ENCODE data around the gene LRP6.

LRP6 gene

DNA sequence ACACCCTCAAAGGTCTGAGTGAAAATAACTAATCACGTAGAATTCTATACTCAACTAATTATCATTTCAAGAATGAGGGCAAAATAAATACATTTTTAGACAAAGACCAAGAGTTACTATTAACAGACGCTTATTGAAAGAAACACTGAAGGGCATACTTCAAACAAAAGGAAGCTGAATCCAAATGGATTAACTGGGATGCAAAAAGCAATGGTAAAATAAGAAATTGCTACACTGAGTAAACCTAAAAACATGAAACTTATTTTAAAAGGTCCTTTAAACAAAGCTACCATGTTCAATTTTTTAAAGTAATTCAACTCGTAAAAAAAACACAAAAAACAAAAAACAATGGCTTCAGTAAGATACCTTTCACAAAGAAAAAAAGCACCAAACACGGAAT is 28.2 kb downstream of the LRP6 start:
- Mint-ChIP-seq H3K36me3 (peaks cover 8% of the 10 kb centered on the region), H3K4me1 (peaks cover 44% of the 10 kb centered on the region), H3K4me3 (no peak overlapping the region), H3K27me3 (no peaks in the 10 kb centered on the region), H3K9me3 (no peaks in the 10 kb centered on the region), H3K27ac (no peak overlapping the region)

DNA sequence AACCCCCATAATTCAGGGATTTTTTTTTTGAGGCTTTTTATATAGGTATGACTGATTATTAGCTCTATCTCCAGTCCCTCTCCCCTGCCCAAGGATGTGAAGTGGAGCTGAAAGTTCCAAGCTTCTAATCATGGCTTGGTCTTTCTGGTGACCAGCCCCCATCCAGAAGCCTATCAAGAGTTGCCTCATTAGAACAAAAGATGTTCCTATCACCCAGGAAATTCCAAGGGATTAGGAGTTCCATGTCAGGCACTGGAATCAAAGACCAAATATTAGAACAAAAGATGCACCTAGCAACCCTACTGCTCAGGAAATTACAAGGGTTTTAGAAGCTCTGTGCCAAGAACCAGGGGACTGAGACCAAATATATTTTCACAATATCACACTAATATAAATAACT is 29.9 kb downstream of the LRP6 start:
- no peak overlapping the region for H3K4me3 Mint-ChIP-seq
- no peak overlapping the region for H3K27ac Mint-ChIP-seq

DNA sequence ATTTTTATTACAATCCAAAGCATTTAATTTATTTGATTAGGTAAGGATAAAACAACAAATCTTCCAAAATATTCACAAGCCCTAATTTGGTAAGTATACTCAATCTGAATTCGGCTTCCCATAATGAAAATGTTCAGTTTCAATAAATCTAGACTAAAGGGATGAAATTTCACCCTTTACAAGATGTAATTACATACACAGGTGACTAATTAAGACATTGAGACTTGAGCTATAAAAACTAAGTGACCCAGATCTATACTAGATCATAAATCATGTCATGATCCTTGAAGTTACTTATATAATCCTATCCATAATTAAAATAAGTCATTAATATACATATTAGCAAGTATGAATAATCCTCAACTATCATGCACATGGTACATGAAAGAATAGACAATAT is 36.6 kb downstream of the LRP6 start:
- Mint-ChIP-seq H3K27me3 (no peaks in the 10 kb centered on the region), H3K4me1 (peaks cover 12% of the 10 kb centered on the region), H3K9me3 (peaks cover 6% of the 10 kb centered on the region), H3K36me3 (peaks cover 11% of the 10 kb centered on the region), H3K4me3 (no peak overlapping the region), H3K27ac (no peak overlapping the region)

More for the DNA sequence above, 29.9 kb downstream of the LRP6 start:
- Mint-ChIP-seq H3K9me3 (no peaks in the 10 kb centered on the region), H3K4me1 (peaks cover 38% of the 10 kb centered on the region), H3K36me3 (peaks cover 3% of the 10 kb centered on the region), H3K27me3 (no peaks in the 10 kb centered on the region)

DNA sequence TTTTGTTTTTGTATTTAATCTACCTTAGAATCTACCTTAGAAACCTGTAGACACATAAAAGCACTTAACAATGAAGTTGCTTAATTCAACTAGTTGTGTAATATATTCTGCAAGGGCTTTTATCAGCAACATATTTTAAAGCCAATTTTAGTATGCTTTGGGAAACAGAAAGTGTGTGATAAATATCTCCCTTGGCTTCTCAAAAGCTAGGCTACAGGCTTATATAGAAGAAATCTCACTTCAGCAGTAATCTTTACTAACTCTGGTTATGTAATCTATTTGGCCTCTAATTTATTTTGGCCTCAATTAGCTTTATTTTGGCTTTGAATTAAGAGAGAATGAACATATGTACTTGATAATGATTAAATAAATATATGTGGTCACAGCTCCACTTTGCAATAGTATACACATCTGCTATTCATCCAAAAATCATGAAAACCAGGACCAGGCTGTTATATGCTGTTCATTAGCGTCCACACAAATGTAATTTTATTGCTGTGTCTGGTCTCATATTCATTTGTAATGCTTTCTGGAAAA is 37.2 kb downstream of the LRP6 start:
- Mint-ChIP-seq H3K36me3 (peaks cover 12% of the 10 kb centered on the region), H3K4me3 (no peak overlapping the region), H3K27ac (no peak overlapping the region), H3K4me1 (peaks cover 15% of the 10 kb centered on the region), H3K9me3 (peaks cover 6% of the 10 kb centered on the region), H3K27me3 (no peaks in the 10 kb centered on the region)

DNA sequence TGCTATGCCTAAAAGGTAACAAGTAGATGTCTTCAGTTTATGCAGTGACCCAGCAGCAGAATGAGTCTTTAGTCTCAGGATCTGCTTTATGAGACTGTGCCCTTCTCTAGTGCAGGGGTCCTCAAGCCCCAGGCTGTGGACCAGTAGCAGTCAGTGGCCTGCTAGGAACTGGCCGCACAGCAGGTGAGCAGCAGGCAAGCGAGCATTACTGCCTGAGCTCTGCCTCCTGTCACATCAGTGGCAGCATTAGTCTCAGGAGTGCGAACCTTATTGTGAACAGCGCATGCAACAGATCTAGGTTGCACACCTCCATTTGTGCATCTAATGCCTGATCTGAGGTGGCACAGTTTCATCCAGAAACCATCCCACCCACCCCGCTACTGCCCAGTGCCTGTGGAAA is 38.4 kb downstream of the LRP6 start:
- Mint-ChIP-seq H3K4me1 (peaks cover 19% of the 10 kb centered on the region), H3K4me3 (no peak overlapping the region), H3K36me3 (peaks cover 12% of the 10 kb centered on the region), H3K9me3 (peaks cover 6% of the 10 kb centered on the region), H3K27me3 (no peaks in the 10 kb centered on the region), H3K27ac (no peak overlapping the region)

DNA sequence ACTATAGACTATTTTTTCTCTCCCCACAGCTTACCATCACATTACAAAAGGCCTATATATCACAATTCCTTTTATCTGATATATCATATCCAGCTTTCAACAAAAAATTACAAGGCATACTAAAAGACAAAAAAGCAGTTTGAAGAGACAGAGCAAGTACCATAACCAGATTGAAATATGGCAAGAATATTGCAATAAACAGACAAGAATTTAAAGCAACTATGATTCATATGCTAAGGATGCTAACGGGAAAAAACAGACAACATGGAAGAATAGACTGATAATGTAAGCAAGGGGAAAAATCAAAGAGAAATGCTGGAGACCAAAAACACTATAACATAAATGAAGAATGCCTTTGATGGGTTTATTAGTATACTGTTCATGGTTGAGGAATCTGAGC is 40.7 kb downstream of the LRP6 start:
- peaks cover 6% of the 10 kb centered on the region for H3K9me3 Mint-ChIP-seq
- H3K27me3 Mint-ChIP-seq, result no peaks in the 10 kb centered on the region
- no peak overlapping the region for H3K27ac Mint-ChIP-seq
- no peak overlapping the region for H3K4me3 Mint-ChIP-seq
- peaks cover 15% of the 10 kb centered on the region for H3K4me1 Mint-ChIP-seq
- H3K36me3 Mint-ChIP-seq, result peaks cover 12% of the 10 kb centered on the region

DNA sequence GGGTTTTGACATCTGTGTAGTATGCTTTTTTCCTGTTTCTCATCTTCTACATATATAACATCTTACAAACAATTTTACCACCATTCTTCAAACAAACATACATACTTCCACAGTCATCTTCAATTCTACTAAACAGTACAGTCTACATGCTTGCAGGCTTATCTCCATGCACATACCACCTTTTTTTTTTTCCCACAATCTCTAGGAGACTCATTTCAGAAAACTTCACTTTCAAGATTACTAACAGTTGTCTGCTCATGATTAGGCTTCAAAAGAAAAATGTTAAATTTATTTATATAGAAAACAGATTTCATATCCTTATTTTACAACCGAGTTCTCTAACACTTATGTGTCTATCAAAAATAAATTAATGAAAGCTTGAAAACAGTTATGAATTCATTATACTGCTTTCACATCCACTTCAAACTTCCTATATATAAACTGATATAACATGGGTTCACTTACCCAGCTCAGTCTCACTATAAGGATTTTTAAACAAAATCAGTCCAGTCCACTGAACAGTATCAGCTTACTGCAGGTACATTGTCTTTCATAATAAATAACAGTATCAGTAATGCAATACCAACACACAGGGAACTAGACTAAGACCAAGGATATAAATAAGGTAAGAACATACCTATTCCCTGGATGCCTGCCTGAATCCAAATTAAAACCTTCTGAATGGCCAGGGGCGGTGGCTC is 42.5 kb downstream of the LRP6 start:
- Mint-ChIP-seq H3K27ac (no peak overlapping the region), H3K9me3 (peaks cover 6% of the 10 kb centered on the region), H3K27me3 (no peaks in the 10 kb centered on the region), H3K36me3 (peaks cover 12% of the 10 kb centered on the region), H3K4me3 (no peak overlapping the region), H3K4me1 (peaks cover 20% of the 10 kb centered on the region)

DNA sequence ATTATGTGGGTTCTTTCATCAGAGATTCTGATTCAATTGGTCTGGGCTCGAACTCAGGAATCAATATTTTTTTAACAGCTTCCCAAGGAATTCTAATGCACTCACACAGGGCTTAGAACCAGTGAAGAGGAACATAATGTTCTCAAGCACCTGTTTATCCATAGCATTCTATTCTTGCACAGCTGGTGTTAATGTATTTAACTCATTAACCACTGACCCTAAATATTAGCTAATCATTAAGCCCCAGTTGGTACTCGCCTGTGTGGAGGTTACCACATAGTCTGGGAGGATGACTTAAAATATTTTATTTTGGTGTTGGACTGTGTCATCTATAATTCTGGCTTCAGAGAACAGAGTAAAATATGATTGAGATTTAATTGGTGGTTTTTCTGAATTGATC is 45.3 kb downstream of the LRP6 start:
- Mint-ChIP-seq H3K27me3 (no peaks in the 10 kb centered on the region), H3K27ac (no peak overlapping the region), H3K9me3 (peaks cover 6% of the 10 kb centered on the region), H3K4me3 (no peak overlapping the region), H3K4me1 (peaks cover 36% of the 10 kb centered on the region), H3K36me3 (peaks cover 9% of the 10 kb centered on the region)

DNA sequence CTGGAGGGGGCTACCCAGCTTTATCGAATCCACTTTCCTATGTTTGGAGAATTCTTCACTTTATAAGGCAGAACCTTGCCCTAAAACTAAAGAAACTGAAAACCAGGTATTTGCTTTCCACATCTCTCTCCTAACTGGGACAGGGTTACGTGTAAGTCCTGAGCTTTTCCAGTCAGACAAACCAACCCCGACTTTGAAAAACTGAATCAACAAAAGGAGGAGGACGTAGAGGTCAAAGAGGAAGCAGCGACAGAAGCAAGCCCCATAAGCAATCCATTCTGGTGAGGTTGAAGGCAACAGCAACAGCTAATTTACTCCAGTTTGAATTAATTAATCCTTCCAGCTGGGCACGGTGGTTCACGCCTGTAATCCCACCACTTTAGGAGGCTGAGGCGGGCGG is 47.2 kb downstream of the LRP6 start:
- Mint-ChIP-seq H3K27ac (no peak overlapping the region), H3K27me3 (no peaks in the 10 kb centered on the region), H3K9me3 (no peaks in the 10 kb centered on the region), H3K4me1 (peaks cover 41% of the 10 kb centered on the region), H3K36me3 (no peaks in the 10 kb centered on the region), H3K4me3 (no peak overlapping the region)

DNA sequence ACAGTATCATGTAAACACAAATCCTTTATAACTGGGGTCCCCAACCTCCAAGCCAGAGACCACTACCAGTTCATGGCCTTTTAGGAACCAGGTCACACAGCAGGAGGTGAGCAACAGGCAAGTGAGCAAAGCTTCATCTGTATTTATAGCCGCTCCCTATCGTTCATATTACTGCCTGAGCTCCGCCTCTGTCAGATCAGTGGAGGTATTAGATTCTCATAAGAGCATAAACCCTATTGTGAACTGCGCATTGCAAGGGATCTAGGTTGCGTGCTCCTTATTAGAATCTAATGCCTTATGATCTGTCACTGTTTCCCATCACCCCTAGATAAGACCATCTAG is 49.9 kb downstream of the LRP6 start:
- Mint-ChIP-seq H3K4me1 (peaks cover 43% of the 10 kb centered on the region), H3K36me3 (peaks cover 1% of the 10 kb centered on the region), H3K27ac (no peak overlapping the region), H3K4me3 (no peak overlapping the region), H3K9me3 (no peaks in the 10 kb centered on the region), H3K27me3 (peaks cover 2% of the 10 kb centered on the region)

DNA sequence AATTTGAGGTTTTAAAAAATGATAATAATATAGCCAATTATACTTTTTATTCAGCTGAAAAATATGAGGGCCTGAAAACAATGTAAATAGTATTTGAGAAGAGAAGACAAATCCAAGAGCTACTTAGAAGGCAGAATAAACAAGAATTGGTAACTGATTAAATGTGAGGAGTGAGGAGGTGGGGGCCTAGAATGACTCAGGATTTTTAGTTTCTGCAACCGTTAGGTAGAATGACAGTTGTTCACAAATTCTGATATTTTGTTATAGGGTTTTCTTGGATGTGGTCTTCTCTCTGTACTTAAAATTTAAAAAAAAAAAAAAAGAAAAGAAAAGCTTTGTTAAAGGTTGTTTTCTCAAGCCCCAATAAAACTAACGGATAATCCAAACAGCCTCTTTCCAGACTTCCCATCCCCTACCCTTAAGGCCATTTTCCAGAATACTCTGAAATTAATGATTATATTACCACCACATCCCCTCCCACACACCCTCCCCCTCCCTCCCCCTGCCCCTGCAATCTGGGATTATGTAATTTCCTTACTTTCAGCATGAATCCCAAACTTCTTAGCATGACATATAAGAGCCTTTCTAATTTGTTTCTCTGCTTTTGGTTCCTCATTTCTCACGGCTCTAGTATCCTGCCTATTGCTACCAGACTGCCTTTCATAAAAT is 50.4 kb downstream of the LRP6 start:
- no peaks in the 10 kb centered on the region for H3K9me3 Mint-ChIP-seq
- H3K36me3 Mint-ChIP-seq, result peaks cover 3% of the 10 kb centered on the region
- H3K27ac Mint-ChIP-seq, result no peak overlapping the region
- H3K4me1 Mint-ChIP-seq, result peaks cover 44% of the 10 kb centered on the region
- H3K27me3 Mint-ChIP-seq, result peaks cover 2% of the 10 kb centered on the region
- no peak overlapping the region for H3K4me3 Mint-ChIP-seq

DNA sequence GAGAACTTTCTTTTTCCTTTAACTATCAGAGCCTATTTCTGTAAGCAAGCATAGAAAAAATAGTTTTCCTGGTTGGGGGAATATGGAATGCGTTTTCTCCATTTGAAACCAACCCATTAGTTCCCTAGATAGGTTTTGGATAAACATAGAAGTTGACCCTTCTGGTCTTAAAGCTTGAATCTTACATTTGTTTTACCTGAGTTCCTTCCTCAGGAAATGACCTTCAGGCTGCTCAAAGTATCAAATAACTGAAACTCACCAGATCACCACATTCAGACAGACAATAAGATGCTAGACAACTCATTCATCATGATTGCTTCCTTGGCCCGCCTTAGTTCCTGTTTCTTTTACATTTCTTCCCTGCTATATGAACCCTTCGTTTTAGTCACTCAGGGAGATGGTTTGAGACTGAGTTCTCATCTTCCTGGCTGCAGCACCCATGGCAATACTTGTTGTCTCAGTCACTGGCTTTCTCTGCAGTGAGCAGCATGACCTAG is 52.2 kb downstream of the LRP6 start:
- Mint-ChIP-seq H3K27me3 (peaks cover 2% of the 10 kb centered on the region), H3K27ac (no peak overlapping the region), H3K9me3 (no peaks in the 10 kb centered on the region), H3K4me3 (no peak overlapping the region), H3K4me1 (peaks cover 50% of the 10 kb centered on the region), H3K36me3 (peaks cover 8% of the 10 kb centered on the region)

DNA sequence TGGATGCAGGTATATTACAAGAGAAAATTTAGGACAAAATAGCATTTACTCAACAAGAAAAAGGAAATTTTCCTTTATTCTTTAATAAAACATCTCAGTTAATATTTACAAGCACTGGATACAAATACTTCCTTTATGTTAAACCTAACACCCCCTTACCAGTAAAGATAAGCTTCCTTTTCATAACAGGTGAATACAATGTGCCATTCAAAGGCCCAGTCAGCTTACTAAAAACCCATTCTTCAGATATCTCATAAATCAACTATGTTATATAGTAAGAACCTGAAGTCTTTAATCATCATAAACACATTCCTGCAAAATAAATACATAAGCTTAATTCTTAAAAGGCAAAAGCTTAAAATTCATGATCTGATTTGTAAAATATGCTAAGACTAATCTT is 52.6 kb downstream of the LRP6 start:
- peaks cover 8% of the 10 kb centered on the region for H3K36me3 Mint-ChIP-seq
- peaks cover 2% of the 10 kb centered on the region for H3K27me3 Mint-ChIP-seq
- no peak overlapping the region for H3K4me3 Mint-ChIP-seq
- H3K27ac Mint-ChIP-seq, result no peak overlapping the region
- H3K9me3 Mint-ChIP-seq, result no peaks in the 10 kb centered on the region
- H3K4me1 Mint-ChIP-seq, result peaks cover 46% of the 10 kb centered on the region

DNA sequence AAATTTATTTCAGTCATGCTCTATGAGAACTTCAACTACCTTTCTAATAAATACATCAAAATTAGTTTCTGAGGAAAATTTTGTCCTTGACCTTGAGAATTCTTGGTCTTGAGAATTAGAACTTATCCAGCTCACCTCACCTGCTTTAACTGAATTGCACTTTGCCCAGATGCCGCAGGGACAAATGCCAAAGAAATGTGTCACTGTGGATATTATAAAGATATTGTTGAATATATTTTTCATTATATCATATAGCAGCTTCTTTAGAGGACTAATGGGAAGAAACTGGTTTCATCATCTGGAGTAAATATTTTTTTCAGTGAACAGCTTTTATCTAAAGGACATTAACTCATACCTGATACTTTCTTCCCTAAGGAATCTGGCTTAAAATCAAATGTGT is 54.1 kb downstream of the LRP6 start:
- Mint-ChIP-seq H3K9me3 (no peaks in the 10 kb centered on the region), H3K36me3 (peaks cover 9% of the 10 kb centered on the region), H3K4me3 (no peak overlapping the region), H3K27ac (no peak overlapping the region), H3K4me1 (peaks cover 36% of the 10 kb centered on the region), H3K27me3 (peaks cover 2% of the 10 kb centered on the region)

DNA sequence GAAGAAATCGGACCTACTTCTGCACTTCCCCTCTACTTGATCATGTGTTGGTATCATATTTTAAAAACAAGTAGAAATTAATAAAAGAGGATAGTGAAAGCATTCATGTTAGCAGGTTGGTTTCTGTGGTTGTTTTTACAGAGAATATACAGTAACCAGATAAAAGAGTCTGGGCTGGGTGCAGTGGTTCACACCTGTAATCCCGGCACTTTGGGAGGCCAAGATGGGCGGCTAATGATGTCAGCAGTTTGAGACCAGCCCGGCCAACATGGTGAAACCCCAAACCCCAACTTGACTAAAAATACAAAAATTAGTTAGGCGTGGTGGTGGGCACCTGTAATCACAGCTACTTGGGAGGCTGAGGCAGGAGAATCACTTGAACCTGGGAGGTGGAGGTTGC is 55.9 kb downstream of the LRP6 start:
- peaks cover 28% of the 10 kb centered on the region for H3K4me1 Mint-ChIP-seq
- H3K27ac Mint-ChIP-seq, result no peak overlapping the region
- H3K36me3 Mint-ChIP-seq, result peaks cover 9% of the 10 kb centered on the region
- H3K4me3 Mint-ChIP-seq, result no peak overlapping the region
- peaks cover 2% of the 10 kb centered on the region for H3K27me3 Mint-ChIP-seq
- H3K9me3 Mint-ChIP-seq, result no peaks in the 10 kb centered on the region

DNA sequence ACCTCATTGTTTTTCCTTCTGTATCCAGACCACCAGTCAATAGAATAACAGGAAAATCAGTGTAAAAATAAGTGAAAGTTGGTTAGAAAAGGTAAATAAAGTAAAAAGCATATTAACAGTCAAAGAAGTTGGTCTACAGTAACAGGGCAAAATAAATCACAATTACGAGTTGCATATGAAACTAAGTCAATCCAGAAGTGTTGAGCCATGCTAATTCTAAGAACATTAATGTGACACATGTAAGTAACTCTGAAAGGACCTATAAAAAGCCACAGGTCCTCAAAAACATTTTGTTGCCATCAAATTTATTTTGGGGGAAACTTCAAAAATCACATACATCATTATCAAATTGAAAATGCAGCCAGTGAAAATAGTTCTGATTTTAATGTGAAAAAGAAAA is 56.4 kb downstream of the LRP6 start:
- Mint-ChIP-seq H3K4me3 (no peak overlapping the region), H3K9me3 (no peaks in the 10 kb centered on the region), H3K27ac (no peak overlapping the region), H3K36me3 (peaks cover 9% of the 10 kb centered on the region), H3K4me1 (peaks cover 27% of the 10 kb centered on the region), H3K27me3 (peaks cover 2% of the 10 kb centered on the region)
